Prostate gland (tissue), 2 donors: ENCODE measurements around the gene DAZAP1.

Experiments
- CTCF ChIP-seq, 4 experiments: fragments of 200-600 bp in 2 of 4; fragments of 450-650 bp in 2 of 4; sonication (generic) in 2 of 4; IDR thresholded peaks; 1 replicate in 3 of 4; 2 replicates in 1 of 4; pipeline ENCODE4 v1.5.1; 2016 to 2019; ENCODE audit warnings: antibody characterized with exemption in 4 of 4, mild to moderate bottlenecking in 2 of 4, moderate library complexity in 2 of 4
- POLR2AphosphoS5 ChIP-seq: sonication (generic); formaldehyde crosslinking; IDR thresholded peaks from one replicate; pipeline ENCODE4 v1.6.1; 2017; ENCODE audit warnings: antibody characterized with exemption

- TF ChIP-seq CTCF (IDR thresholded peaks at IDR 0.05) (no peak), POLR2AphosphoS5 (no peak)
Measured at GRCh38 chr19:1394252-1395193, 12.9 kb upstream of the DAZAP1 start.
